ENCODE results near the gene YWHAQ. TPM values are rescaled to one million over a fixed set of nuclear protein-coding genes. Genes with fewer than 3 reads are reported as not detected.

The YWHAQ gene
- total RNA-seq, 4 donors from 2014 or later, result 40.3 to 63.7 (median 48.4) TPM

DNA sequence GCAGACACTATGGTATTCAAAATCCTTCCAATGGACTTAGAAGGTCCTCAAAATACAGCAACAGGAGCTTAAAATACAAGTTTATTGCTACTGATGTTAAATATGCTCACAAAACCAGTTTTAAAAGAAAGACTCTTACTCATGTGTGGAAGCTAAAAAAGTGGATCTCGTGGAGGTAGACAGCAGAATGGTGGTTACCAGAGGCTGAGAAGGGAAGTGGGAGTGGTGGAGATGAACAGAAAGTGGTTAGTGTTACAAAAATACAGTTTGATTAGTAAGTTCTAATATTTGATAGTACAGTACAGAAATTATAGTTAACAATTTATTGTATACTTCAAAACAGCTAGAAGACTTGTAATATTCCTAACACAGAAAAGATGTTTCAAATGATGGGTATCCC lies 87.2 kb downstream of the YWHAQ start:
- Histone ChIP-seq H3K4me1 (peaks cover 9 to 36% of the 10 kb centered on the region in 2 donors), H3K27me3 (no peaks in the 10 kb centered on the region), H3K4me3 (no peak overlapping the region), H3K9me3 (no peaks in the 10 kb centered on the region), H3K36me3 (peaks cover 0 to 6% of the 10 kb centered on the region in 2 donors), H3K27ac (no peak overlapping the region)
- TF ChIP-seq, protein P1, sequence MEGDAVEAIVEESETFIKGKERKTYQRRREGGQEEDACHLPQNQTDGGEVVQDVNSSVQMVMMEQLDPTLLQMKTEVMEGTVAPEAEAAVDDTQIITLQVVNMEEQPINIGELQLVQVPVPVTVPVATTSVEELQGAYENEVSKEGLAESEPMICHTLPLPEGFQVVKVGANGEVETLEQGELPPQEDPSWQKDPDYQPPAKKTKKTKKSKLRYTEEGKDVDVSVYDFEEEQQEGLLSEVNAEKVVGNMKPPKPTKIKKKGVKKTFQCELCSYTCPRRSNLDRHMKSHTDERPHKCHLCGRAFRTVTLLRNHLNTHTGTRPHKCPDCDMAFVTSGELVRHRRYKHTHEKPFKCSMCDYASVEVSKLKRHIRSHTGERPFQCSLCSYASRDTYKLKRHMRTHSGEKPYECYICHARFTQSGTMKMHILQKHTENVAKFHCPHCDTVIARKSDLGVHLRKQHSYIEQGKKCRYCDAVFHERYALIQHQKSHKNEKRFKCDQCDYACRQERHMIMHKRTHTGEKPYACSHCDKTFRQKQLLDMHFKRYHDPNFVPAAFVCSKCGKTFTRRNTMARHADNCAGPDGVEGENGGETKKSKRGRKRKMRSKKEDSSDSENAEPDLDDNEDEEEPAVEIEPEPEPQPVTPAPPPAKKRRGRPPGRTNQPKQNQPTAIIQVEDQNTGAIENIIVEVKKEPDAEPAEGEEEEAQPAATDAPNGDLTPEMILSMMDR (IDR thresholded peaks at IDR 0.05 in 4 of 5, conservative IDR thresholded peaks at IDR 0.05 in 1 of 5), result no peak
- no peak for TF ChIP-seq POLR2A (IDR thresholded peaks at IDR 0.05)
- ATAC-seq (no peak), DNase-seq (no peak)
- in situ Hi-C loops (cut with MboI; ENCODE audit: low sequenced_read_pairs in 4 of 4), result no loop called here
- intact Hi-C loops (cut with DNase I; ENCODE audit: low total_unique reads), result no loop called here

- Histone ChIP-seq H3K27me3 (no peaks in the 10 kb centered on the region), H3K36me3 (peaks cover 0 to 11% of the 10 kb centered on the region in 2 donors), H3K4me3 (no peak overlapping the region), H3K9me3 (no peaks in the 10 kb centered on the region), H3K27ac (peak overlapping the region in 3 of 4 donors; percentile 17 to 58 (median 35)), H3K4me1 (peaks cover 0 to 21% of the 10 kb centered on the region in 2 donors)
- no peak for DNase-seq
- no peak for ATAC-seq
- no peak for TF ChIP-seq POLR2A (IDR thresholded peaks at IDR 0.05)
- TF ChIP-seq, protein P1 (IDR thresholded peaks at IDR 0.05 in 4 of 5, conservative IDR thresholded peaks at IDR 0.05 in 1 of 5), result no peak
- intact Hi-C loops (cut with DNase I; ENCODE audit: low total_unique reads) (no loop called here), in situ Hi-C loops (cut with MboI; ENCODE audit: low sequenced_read_pairs in 4 of 4) (no loop called here)
Measured at GRCh38 chr2:9539531-9539930, 91.3 kb downstream of the YWHAQ start.

- Histone ChIP-seq H3K4me1 (peaks cover 0 to 21% of the 10 kb centered on the region in 2 donors), H3K27ac (peak overlapping the region; percentile 13 to 58 (median 32)), H3K27me3 (no peaks in the 10 kb centered on the region), H3K9me3 (no peaks in the 10 kb centered on the region), H3K4me3 (peak overlapping the region in 1 of 4 donors; percentile 17), H3K36me3 (peaks cover 0 to 20% of the 10 kb centered on the region in 2 donors)
- TF ChIP-seq POLR2A (IDR thresholded peaks at IDR 0.05), result no peak
- TF ChIP-seq, protein P1 (IDR thresholded peaks at IDR 0.05 in 4 of 5, conservative IDR thresholded peaks at IDR 0.05 in 1 of 5), result no peak
- ATAC-seq, result peak in 1 of 2 donors; percentile 33
- no peak for DNase-seq
- intact Hi-C loops (cut with DNase I; ENCODE audit: low total_unique reads) (no loop called here), in situ Hi-C loops (cut with MboI; ENCODE audit: low sequenced_read_pairs in 4 of 4) (no loop called here)
Measured at GRCh38 chr2:9538000-9538507, 92.7 kb downstream of the YWHAQ start.

DNA sequence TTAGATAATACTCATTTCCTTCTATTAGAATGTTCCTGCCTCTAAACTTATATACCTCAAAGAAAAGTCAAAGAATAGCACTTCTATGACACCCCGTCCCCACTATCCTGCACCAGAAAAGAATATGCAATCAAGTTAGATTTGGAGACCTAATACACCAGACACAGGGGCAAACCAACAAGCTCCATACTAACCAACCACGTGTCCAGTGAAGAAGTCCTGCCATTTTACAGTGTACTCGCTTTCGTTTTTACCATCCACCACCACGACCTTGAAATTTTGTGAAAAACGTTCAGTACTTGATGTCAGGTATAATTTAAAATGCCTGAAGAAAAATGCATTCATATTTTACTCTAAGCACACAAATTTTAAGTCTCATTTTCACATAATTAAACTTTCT lies 94.3 kb downstream of the YWHAQ start:
- TF ChIP-seq POLR2A (IDR thresholded peaks at IDR 0.05), result no peak
- TF ChIP-seq, protein P1 (IDR thresholded peaks at IDR 0.05 in 4 of 5, conservative IDR thresholded peaks at IDR 0.05 in 1 of 5), result no peak
- no peaks in the 10 kb centered on the region for H3K27me3 ChIP-seq
- DNase-seq, result no peak
- in situ Hi-C loops (cut with MboI; ENCODE audit: low sequenced_read_pairs in 4 of 4), result no loop called here
- ATAC-seq, result no peak
- no peak overlapping the region for H3K27ac ChIP-seq
- intact Hi-C loops (cut with DNase I; ENCODE audit: low total_unique reads), result no loop called here
- no peak overlapping the region for H3K4me3 ChIP-seq
- H3K36me3 ChIP-seq, result peaks cover 0 to 15% of the 10 kb centered on the region in 2 donors
- no peaks in the 10 kb centered on the region for H3K9me3 ChIP-seq
- peaks cover 0 to 21% of the 10 kb centered on the region in 2 donors for H3K4me1 ChIP-seq

- DNase-seq (no peak), ATAC-seq (no peak)
- no peak for TF ChIP-seq POLR2A (IDR thresholded peaks at IDR 0.05)
- TF ChIP-seq, protein P1 (IDR thresholded peaks at IDR 0.05 in 4 of 5, conservative IDR thresholded peaks at IDR 0.05 in 1 of 5), result no peak
- Histone ChIP-seq H3K4me3 (no peak overlapping the region), H3K4me1 (peaks cover 0 to 21% of the 10 kb centered on the region in 2 donors), H3K9me3 (no peaks in the 10 kb centered on the region), H3K27me3 (no peaks in the 10 kb centered on the region), H3K27ac (no peak overlapping the region), H3K36me3 (peaks cover 0 to 14% of the 10 kb centered on the region in 2 donors)
- intact Hi-C loops (cut with DNase I; ENCODE audit: low total_unique reads), result no loop called here
- in situ Hi-C loops (cut with MboI; ENCODE audit: low sequenced_read_pairs in 4 of 4), result no loop called here
Measured at GRCh38 chr2:9535177-9535576, 95.6 kb downstream of the YWHAQ start.

All from gastrocnemius medialis (tissue), 4 donors.